Uterus (tissue), 4 donors: ENCODE measurements around the gene ZNF536. TPM values are rescaled to one million over a fixed set of nuclear protein-coding genes. Genes with fewer than 3 reads are reported as not detected.

Source experiments
- DNase-seq, 2 donors: peaks; one replicate each; pipeline ENCODE4 v3.0.0-alpha.2; 2019 to 2020
- H3K27ac ChIP-seq, 2 donors: fragments of 200-600 bp; sonication (generic); 1 replicate in 1 of 2; 2 replicates in 1 of 2; pipeline ENCODE4 v1.5.1; 2016 to 2018
- H3K27me3 ChIP-seq, 2 donors: fragments of 200-600 bp; sonication (generic); one replicate each; pipeline ENCODE4 v1.5.1; 2018 to 2019; ENCODE audit warnings: control low read depth in 1 of 2
- H3K36me3 ChIP-seq, 2 donors: fragments of 200-600 bp; sonication (generic); one replicate each; pipeline ENCODE4 v1.5.1; 2019; ENCODE audit warnings: control low read depth in 1 of 2
- H3K4me1 ChIP-seq, 2 donors: fragments of 200-600 bp; sonication (generic); one replicate each; pipeline ENCODE4 v1.5.1; 2018 to 2019; ENCODE audit warnings: control low read depth in 1 of 2
- H3K4me3 ChIP-seq, 2 donors: fragments of 200-600 bp; sonication (generic); 1 replicate in 1 of 2; 2 replicates in 1 of 2; pipeline ENCODE4 v1.5.1; 2018 to 2019; ENCODE audit warnings: mild to moderate bottlenecking in 1 of 2
- H3K9me3 ChIP-seq, 2 donors: fragments of 200-600 bp; sonication (generic); one replicate each; pipeline ENCODE4 v1.5.1; 2019; ENCODE audit warnings: control low read depth in 1 of 2
- POLR2A ChIP-seq, 2 donors: fragments of 450-650 bp; IDR thresholded peaks; one replicate each; pipeline ENCODE4 v1.6.1; 2016; ENCODE audit warnings: antibody characterized with exemption in 2 of 2, mild to moderate bottlenecking in 1 of 2, moderate library complexity in 1 of 2
- intact Hi-C: fragments of 100-400 bp; cut with DNase I; formaldehyde crosslinking; loops from one replicate; pipeline ENCODE4 v1.15.1; 2023; ENCODE audit warnings: low total_unique reads
- total RNA-seq, 4 donors: library from RNA; depleted of rRNA in 3 of 4; stranded (reverse); fragments of >200 nt in 3 of 4; gene quantifications; one replicate each; pipeline versions ENCODE4 v1.1.0 to v1.2.4, GENCODE V29; 2014 to 2023
- TF ChIP-seq, protein P1 (sequence below), 4 experiments: fragments of 200-600 bp in 2 of 4; fragments of 450-650 bp in 2 of 4; sonication (generic) in 2 of 4; IDR thresholded peaks; one replicate each; pipeline ENCODE4 v1.5.1; 2016 to 2019; ENCODE audit warnings: antibody characterized with exemption in 4 of 4, mild to moderate bottlenecking in 2 of 4, moderate library complexity in 1 of 4
- donor health status: DM: yes; HTN: yes; CAD: no.

ZNF536 gene
- total RNA-seq, 4 donors from 2014 or later, result 0.67 to 3.3 (median 2.8) TPM; not detected in 1

- no peaks in the 10 kb centered on the region for H3K27me3 ChIP-seq
- DNase-seq, result no peak
- intact Hi-C loops, result no loop called here
Observed at GRCh38 chr19:30563691-30564090, 191.5 kb downstream of the ZNF536 start.

GRCh38 chr19:30564551-30565011, 192.4 kb downstream of the ZNF536 start:
- no peaks in the 10 kb centered on the region for H3K4me1 ChIP-seq
- intact Hi-C loops, result no loop called here
- DNase-seq, result no peak
- no peak overlapping the region for H3K27ac ChIP-seq
- H3K9me3 ChIP-seq, result no peaks in the 10 kb centered on the region
- no peaks in the 10 kb centered on the region for H3K36me3 ChIP-seq
- no peaks in the 10 kb centered on the region for H3K27me3 ChIP-seq
- TF ChIP-seq, protein P1, sequence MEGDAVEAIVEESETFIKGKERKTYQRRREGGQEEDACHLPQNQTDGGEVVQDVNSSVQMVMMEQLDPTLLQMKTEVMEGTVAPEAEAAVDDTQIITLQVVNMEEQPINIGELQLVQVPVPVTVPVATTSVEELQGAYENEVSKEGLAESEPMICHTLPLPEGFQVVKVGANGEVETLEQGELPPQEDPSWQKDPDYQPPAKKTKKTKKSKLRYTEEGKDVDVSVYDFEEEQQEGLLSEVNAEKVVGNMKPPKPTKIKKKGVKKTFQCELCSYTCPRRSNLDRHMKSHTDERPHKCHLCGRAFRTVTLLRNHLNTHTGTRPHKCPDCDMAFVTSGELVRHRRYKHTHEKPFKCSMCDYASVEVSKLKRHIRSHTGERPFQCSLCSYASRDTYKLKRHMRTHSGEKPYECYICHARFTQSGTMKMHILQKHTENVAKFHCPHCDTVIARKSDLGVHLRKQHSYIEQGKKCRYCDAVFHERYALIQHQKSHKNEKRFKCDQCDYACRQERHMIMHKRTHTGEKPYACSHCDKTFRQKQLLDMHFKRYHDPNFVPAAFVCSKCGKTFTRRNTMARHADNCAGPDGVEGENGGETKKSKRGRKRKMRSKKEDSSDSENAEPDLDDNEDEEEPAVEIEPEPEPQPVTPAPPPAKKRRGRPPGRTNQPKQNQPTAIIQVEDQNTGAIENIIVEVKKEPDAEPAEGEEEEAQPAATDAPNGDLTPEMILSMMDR (IDR thresholded peaks at IDR 0.05), result no peak
- TF ChIP-seq POLR2A (IDR thresholded peaks at IDR 0.05), result no peak
- no peak overlapping the region for H3K4me3 ChIP-seq

More at GRCh38 chr19:30563691-30564090, 191.5 kb downstream of the ZNF536 start:
- Histone ChIP-seq H3K36me3 (no peaks in the 10 kb centered on the region), H3K27ac (no peak overlapping the region), H3K4me1 (no peaks in the 10 kb centered on the region), H3K9me3 (no peaks in the 10 kb centered on the region), H3K4me3 (no peak overlapping the region)
- TF ChIP-seq POLR2A (IDR thresholded peaks at IDR 0.05), result no peak
- TF ChIP-seq, protein P1 (IDR thresholded peaks at IDR 0.05), result no peak

DNA sequence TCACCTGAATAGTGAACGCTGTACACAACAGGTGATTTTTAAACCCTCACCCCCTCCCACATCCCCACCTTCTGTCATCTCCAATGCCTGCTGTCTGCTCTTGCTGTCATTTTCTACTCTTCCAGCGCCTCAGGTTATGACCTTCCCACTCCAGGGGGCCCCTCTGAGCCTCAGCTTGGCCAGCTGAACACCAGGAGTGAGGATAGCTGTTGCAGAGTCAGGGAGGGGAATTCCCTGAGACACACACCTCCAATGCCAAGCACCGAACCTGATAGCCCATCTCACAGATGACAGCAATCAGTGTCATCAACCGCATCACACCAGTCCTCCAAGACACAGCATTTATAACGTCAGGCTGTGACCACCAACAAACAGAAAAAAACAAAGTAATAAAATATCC, 193.5 kb downstream of the ZNF536 start:
- Histone ChIP-seq H3K4me1 (no peaks in the 10 kb centered on the region), H3K27me3 (no peaks in the 10 kb centered on the region), H3K27ac (no peak overlapping the region), H3K9me3 (no peaks in the 10 kb centered on the region), H3K36me3 (no peaks in the 10 kb centered on the region), H3K4me3 (no peak overlapping the region)
- TF ChIP-seq, protein P1 (IDR thresholded peaks at IDR 0.05), result no peak
- no peak for TF ChIP-seq POLR2A (IDR thresholded peaks at IDR 0.05)
- DNase-seq, result no peak
- intact Hi-C loops, result no loop called here

GRCh38 chr19:30566681-30567420, 194.7 kb downstream of the ZNF536 start:
- intact Hi-C loops, result no loop called here
- no peaks in the 10 kb centered on the region for H3K4me1 ChIP-seq
- H3K9me3 ChIP-seq, result no peaks in the 10 kb centered on the region
- no peaks in the 10 kb centered on the region for H3K36me3 ChIP-seq
- H3K27me3 ChIP-seq, result no peaks in the 10 kb centered on the region
- no peak overlapping the region for H3K4me3 ChIP-seq
- no peak for TF ChIP-seq POLR2A (IDR thresholded peaks at IDR 0.05)
- TF ChIP-seq, protein P1 (IDR thresholded peaks at IDR 0.05), result no peak
- DNase-seq, result no peak
- H3K27ac ChIP-seq, result no peak overlapping the region

- no peaks in the 10 kb centered on the region for H3K27me3 ChIP-seq
- H3K4me1 ChIP-seq, result no peaks in the 10 kb centered on the region
- TF ChIP-seq, protein P1 (IDR thresholded peaks at IDR 0.05), result no peak
- TF ChIP-seq POLR2A (IDR thresholded peaks at IDR 0.05), result no peak
- H3K36me3 ChIP-seq, result no peaks in the 10 kb centered on the region
- intact Hi-C loops, result no loop called here
- no peak for DNase-seq
- no peaks in the 10 kb centered on the region for H3K9me3 ChIP-seq
- H3K4me3 ChIP-seq, result no peak overlapping the region
- H3K27ac ChIP-seq, result no peak overlapping the region
Observed at GRCh38 chr19:30567536-30568232, 195.5 kb downstream of the ZNF536 start.
